Fibroblast of mammary gland (primary cell): ENCODE measurements around the gene LRP2.

ENCODE experiments used
- DNase-seq: peaks from one replicate; pipeline ENCODE4 v3.0.0-alpha.2; 2010; ENCODE audit warnings: low read depth
- H3K4me3 ChIP-seq: 2 replicates; pipeline ENCODE4 v1.5.1; 2011; ENCODE audit warnings: low read depth, mild to moderate bottlenecking, low read length, moderate library complexity; ENCODE audit not compliant: control insufficient read depth
- CTCF ChIP-seq: conservative IDR thresholded peaks from 2 replicates; pipeline ENCODE4 v1.5.1; 2011; ENCODE audit warnings: low read depth, low read length, inconsistent platforms; ENCODE audit not compliant: control insufficient read depth, insufficient read depth

Gene LRP2

GRCh38 chr2:169089182-169089581 is 273.2 kb downstream of the LRP2 start:
- no peak for DNase-seq
- H3K4me3 ChIP-seq: no peak overlapping the region
- no peak for TF ChIP-seq CTCF

GRCh38 chr2:169087757-169088379 is 274.5 kb downstream of the LRP2 start:
- TF ChIP-seq CTCF: no peak
- H3K4me3 ChIP-seq: no peak overlapping the region

GRCh38 chr2:169086893-169087467 is 275.4 kb downstream of the LRP2 start:
- TF ChIP-seq CTCF: no peak
- DNase-seq: no peak
- no peak overlapping the region for H3K4me3 ChIP-seq

More at GRCh38 chr2:169087757-169088379, 274.5 kb downstream of the LRP2 start:
- no peak for DNase-seq

GRCh38 chr2:169082995-169083394 is 279.3 kb downstream of the LRP2 start:
- no peak for TF ChIP-seq CTCF
- H3K4me3 ChIP-seq: no peak overlapping the region
- no peak for DNase-seq

- no peak for TF ChIP-seq CTCF
- no peak for DNase-seq
- no peak overlapping the region for H3K4me3 ChIP-seq
Measured at GRCh38 chr2:169081551-169081950, 280.8 kb downstream of the LRP2 start.

GRCh38 chr2:169080250-169081069 is 281.9 kb downstream of the LRP2 start:
- no peak overlapping the region for H3K4me3 ChIP-seq
- DNase-seq: no peak
- no peak for TF ChIP-seq CTCF
